KMS-11 (cell line): ENCODE data around the gene PTPN14.

ENCODE experiments used
- H2AFZ ChIP-seq: fragments of 200-600 bp; sonication (generic); 2 replicates; pipeline ENCODE4 v1.6.1; 2016; ENCODE audit warnings: antibody characterized with exemption, mixed run types, low read depth
- H3K27ac ChIP-seq: fragments of 200-600 bp; sonication (generic); 2 replicates; pipeline ENCODE4 v1.6.1; 2016; ENCODE audit warnings: mild to moderate bottlenecking, mixed run types
- H3K27me3 ChIP-seq: fragments of 200-600 bp; sonication (generic); 2 replicates; pipeline ENCODE4 v1.6.1; 2017; ENCODE audit warnings: mild to moderate bottlenecking, low read depth, mixed run types, moderate library complexity; ENCODE audit not compliant: insufficient read depth
- H3K36me3 ChIP-seq: fragments of 200-600 bp; sonication (generic); 2 replicates; pipeline ENCODE4 v1.6.1; 2017; ENCODE audit warnings: mild to moderate bottlenecking, mixed run types; ENCODE audit not compliant: insufficient read depth
- H3K4me1 ChIP-seq: fragments of 200-600 bp; sonication (generic); 2 replicates; pipeline ENCODE4 v1.6.1; 2016; ENCODE audit warnings: mild to moderate bottlenecking, low read depth, mixed run types; ENCODE audit not compliant: poor library complexity, severe bottlenecking
- H3K4me2 ChIP-seq: fragments of 200-600 bp; sonication (generic); 2 replicates; pipeline ENCODE4 v1.7.0; 2016; ENCODE audit warnings: mild to moderate bottlenecking, mixed run types
- H3K4me3 ChIP-seq: fragments of 200-600 bp; sonication (generic); IDR thresholded peaks from 2 replicates; pipeline ENCODE4 v1.6.1; 2017; ENCODE audit warnings: low read depth, low read length, mixed read lengths; ENCODE audit not compliant: insufficient read depth
- H3K79me2 ChIP-seq: fragments of 200-600 bp; sonication (generic); 2 replicates; pipeline ENCODE4 v1.6.1; 2016; ENCODE audit warnings: low read depth, mixed run types; ENCODE audit not compliant: insufficient read depth
- H3K9ac ChIP-seq: fragments of 200-600 bp; sonication (generic); 2 replicates; pipeline ENCODE4 v1.6.1; 2016; ENCODE audit warnings: mild to moderate bottlenecking, mixed run types
- H4K20me1 ChIP-seq: fragments of 200-600 bp; sonication (generic); 2 replicates; pipeline ENCODE4 v1.6.1; 2016; ENCODE audit warnings: mild to moderate bottlenecking, mixed run types; ENCODE audit not compliant: insufficient read depth
- TF ChIP-seq, protein P1 (sequence below): fragments of 200-600 bp; sonication (generic); conservative IDR thresholded peaks from 2 replicates; pipeline ENCODE4 v1.6.1; 2017; ENCODE audit warnings: low read depth, mild to moderate bottlenecking, antibody characterized with exemption, low read length, moderate library complexity, mixed read lengths

PTPN14 gene

DNA sequence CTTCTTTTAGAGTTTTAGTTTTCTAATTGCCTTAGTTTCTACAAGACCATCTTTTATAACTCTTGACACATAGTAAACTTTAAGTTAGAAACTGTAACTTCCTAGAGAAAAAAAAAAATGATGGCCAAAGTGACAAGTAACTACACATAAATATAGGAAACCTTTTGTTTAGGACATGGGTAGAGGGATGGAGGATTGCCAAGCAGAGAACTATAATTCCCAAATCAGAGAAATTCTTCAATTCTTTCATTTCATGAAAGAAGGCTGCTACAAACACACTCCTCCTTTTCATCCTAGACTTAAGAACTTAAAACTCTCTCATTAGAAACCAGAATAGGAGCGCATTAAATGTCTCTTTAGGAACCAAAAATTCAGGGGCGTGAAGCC is 125.0 kb downstream of the PTPN14 start:
- Histone ChIP-seq H4K20me1 (no peaks in the 10 kb centered on the region), H2AFZ (no peak overlapping the region), H3K36me3 (no peaks in the 10 kb centered on the region), H3K27me3 (no peaks in the 10 kb centered on the region), H3K79me2 (no peaks in the 10 kb centered on the region), H3K4me1 (peaks cover 26% of the 10 kb centered on the region), H3K4me2 (no peak overlapping the region), H3K4me3 (no peak overlapping the region), H3K9ac (no peak overlapping the region), H3K27ac (no peak overlapping the region)
- TF ChIP-seq, protein P1, sequence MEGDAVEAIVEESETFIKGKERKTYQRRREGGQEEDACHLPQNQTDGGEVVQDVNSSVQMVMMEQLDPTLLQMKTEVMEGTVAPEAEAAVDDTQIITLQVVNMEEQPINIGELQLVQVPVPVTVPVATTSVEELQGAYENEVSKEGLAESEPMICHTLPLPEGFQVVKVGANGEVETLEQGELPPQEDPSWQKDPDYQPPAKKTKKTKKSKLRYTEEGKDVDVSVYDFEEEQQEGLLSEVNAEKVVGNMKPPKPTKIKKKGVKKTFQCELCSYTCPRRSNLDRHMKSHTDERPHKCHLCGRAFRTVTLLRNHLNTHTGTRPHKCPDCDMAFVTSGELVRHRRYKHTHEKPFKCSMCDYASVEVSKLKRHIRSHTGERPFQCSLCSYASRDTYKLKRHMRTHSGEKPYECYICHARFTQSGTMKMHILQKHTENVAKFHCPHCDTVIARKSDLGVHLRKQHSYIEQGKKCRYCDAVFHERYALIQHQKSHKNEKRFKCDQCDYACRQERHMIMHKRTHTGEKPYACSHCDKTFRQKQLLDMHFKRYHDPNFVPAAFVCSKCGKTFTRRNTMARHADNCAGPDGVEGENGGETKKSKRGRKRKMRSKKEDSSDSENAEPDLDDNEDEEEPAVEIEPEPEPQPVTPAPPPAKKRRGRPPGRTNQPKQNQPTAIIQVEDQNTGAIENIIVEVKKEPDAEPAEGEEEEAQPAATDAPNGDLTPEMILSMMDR, result no peak

DNA sequence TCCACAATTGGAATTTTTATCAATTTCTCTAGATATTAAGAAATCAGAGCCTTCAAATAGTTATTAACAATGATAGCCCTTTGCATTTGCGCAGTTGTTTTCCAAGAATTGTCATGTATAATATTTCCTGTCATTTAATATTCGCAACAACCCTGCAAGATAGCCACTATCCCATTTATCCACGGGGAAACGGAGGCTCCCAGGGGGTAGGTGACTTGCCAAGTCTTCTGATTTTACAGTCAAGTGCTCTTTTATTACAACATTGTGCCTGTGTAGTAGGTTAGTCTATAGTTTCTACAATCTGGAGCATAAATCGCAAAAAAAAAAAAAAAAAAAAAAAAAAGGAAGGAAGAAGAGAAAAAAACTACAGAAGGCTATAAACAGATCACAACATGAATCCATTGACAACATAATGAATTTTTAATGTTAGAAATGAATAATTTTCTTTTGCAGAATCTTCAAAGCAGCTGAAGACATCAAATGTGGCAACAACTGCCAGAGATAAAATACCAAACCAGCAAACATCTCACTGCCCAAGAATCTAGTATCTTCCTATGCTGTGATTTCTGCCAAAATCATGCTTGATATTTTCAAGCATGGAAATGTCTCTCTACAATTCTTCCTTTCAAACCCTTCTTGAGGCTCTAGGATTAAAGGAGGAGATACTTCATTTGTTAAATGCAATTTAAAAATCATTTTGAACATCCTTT is 125.5 kb downstream of the PTPN14 start:
- no peaks in the 10 kb centered on the region for H3K27me3 ChIP-seq
- TF ChIP-seq, protein P1, result no peak
- no peak overlapping the region for H2AFZ ChIP-seq
- H3K4me2 ChIP-seq, result no peak overlapping the region
- no peaks in the 10 kb centered on the region for H4K20me1 ChIP-seq
- H3K4me1 ChIP-seq, result peaks cover 26% of the 10 kb centered on the region
- H3K27ac ChIP-seq, result no peak overlapping the region
- no peaks in the 10 kb centered on the region for H3K79me2 ChIP-seq
- H3K4me3 ChIP-seq, result no peak overlapping the region
- H3K9ac ChIP-seq, result no peak overlapping the region
- no peaks in the 10 kb centered on the region for H3K36me3 ChIP-seq

DNA sequence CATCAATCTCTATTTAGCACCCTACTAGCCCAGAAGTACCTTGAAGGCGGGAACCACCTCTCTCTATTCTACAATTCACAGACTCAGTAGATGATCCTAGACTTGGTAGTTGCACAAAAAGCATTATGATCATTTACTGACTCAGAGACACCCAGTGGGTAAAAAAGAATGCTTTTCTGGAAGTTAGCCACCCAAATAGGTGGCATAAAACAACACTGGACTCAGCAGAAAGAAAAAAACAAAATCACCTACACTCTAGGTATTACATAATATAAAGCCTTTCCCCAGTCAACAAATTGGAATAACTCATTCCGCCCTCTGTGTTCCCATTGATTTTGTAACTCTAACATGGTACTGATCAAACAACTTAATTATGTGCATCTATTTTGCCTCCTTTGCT is 126.3 kb downstream of the PTPN14 start:
- Histone ChIP-seq H4K20me1 (no peaks in the 10 kb centered on the region), H3K4me2 (no peak overlapping the region), H3K9ac (no peak overlapping the region), H3K4me1 (peaks cover 26% of the 10 kb centered on the region), H2AFZ (no peak overlapping the region), H3K27me3 (no peaks in the 10 kb centered on the region), H3K79me2 (no peaks in the 10 kb centered on the region), H3K36me3 (no peaks in the 10 kb centered on the region), H3K4me3 (no peak overlapping the region), H3K27ac (no peak overlapping the region)
- TF ChIP-seq, protein P1, result no peak

DNA sequence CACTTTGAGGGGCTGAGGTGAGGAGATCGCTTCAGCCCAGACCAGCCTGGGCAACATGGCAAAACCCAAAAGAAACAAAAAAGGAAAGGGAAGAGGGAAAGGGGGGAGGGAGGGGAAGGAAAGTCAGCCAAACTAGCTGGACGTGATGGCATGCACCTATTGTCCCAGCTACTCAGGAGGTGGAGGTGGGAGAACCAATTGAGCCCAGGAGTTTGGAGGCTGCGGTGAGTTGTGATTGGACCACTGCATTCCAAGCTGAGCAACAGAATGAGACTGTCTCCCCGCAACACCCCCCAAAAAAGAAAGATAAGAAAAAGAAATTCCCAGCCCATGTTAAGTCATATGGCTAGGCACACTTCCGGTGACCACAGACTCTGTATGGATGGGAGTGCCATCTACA is 128.4 kb downstream of the PTPN14 start:
- Histone ChIP-seq H3K79me2 (no peaks in the 10 kb centered on the region), H3K4me1 (peaks cover 24% of the 10 kb centered on the region), H3K36me3 (no peaks in the 10 kb centered on the region), H3K27me3 (no peaks in the 10 kb centered on the region), H3K4me2 (no peak overlapping the region), H3K27ac (no peak overlapping the region), H2AFZ (no peak overlapping the region), H3K9ac (no peak overlapping the region), H4K20me1 (no peaks in the 10 kb centered on the region), H3K4me3 (no peak overlapping the region)
- TF ChIP-seq, protein P1, result no peak
